ENCODE results near the gene DLK1. TPM values are rescaled to one million over a fixed set of nuclear protein-coding genes. Genes with fewer than 3 reads are reported as not detected.

DLK1 gene
- total and polyA plus RNA-seq, 2 of the 4 experiments (the other 2 are of a cell fraction) = under 0.01 to 0.07 TPM

DNA sequence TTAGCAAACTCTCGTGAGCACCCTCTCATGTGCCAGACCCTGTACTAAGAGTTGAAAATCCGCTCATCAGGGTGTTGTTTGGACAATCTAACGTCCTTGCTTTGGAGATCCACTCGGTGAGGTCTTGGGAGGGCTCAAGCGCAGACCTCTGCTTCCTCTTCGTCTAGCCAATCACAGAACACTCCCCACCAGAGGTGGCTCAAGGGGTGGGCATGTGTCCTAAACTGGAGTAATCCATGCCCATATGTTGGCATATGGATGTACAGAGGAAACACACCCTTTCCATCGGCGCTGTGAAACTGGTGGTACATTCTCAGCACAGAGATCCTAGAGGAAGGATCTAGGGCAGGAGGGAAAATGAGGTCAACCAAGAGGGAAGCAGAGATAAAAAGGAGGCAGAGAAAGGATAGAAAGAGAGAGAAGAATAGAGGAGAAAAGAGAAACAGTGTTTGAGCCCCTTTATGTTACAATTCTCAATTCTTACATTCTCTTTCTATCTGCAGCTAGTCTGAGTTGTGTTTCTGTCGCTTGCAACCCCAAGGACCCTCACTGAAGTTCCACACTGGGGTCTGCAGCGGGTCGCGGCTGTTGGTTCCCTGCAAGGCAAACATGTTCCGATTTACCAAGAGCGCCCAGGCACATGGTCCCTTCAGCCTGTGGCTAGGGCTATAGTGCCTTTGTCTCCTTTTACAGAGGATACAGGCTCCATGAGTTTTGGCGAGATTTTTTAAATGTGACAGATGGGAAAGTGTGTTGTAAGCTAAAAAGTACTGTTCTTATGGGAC, 40.5 kb downstream of the DLK1 start:
- ChIA-PET CTCF (no interaction called here), POLR2A (ENCODE audit: unreplicated experiment) (no interaction called here)
- Histone ChIP-seq H4K8ac (ENCODE audit: low read depth in 2 of 2, low read length in 2 of 2) (no peak overlapping the region), H3K56ac (ENCODE audit: extremely low read depth, insufficient read depth, low read length) (no peak overlapping the region), H2BK20ac (ENCODE audit: low read depth, low read length) (no peak overlapping the region), H3K9me1 (ENCODE audit: insufficient read depth, low read length) (peaks cover 3% of the 10 kb centered on the region; the same call in 1 of the 2 replicates), H2AK9ac (replicated peaks; ENCODE audit: low read depth, low read length, poor library complexity) (no peak overlapping the region), H3K9ac (ENCODE audit: low read depth, low read length) (no peak overlapping the region), H3K4ac (ENCODE audit: low read depth, low read length) (no peak overlapping the region), H3K23ac (ENCODE audit: low read depth, low read length) (no peak overlapping the region), H2AFZ (replicated peaks; ENCODE audit: low read length, poor library complexity) (no peak overlapping the region), H2BK15ac (ENCODE audit: low read depth, low read length) (no peak overlapping the region), H3K79me1 (ENCODE audit: low read depth in 1 of 2, low read length in 2 of 2) (no peaks in the 10 kb centered on the region), H3K18ac (ENCODE audit: low read depth, low read length) (no peak overlapping the region), H3K9me3 (ENCODE audit: control insufficient read depth, insufficient read depth, low read length) (peaks cover 10% of the 10 kb centered on the region), H4K20me1 (ENCODE audit: insufficient read depth, low read length) (no peaks in the 10 kb centered on the region), H4K91ac (ENCODE audit: insufficient read depth, low read depth, low read length) (no peak overlapping the region), H2AK5ac (ENCODE audit: low read depth, low read length) (no peak overlapping the region), H2BK5ac (ENCODE audit: low read depth, low read length, poor library complexity, severe bottlenecking) (no peak overlapping the region), H3K4me1 (ENCODE audit: control insufficient read depth, insufficient read depth, low read length) (peaks cover 6% of the 10 kb centered on the region), H3K27me3 (ENCODE audit: control insufficient read depth, insufficient read depth, low read length) (peaks cover 44% of the 10 kb centered on the region), H3K4me3 (ENCODE audit: insufficient read depth, low read depth, low read length) (no peak overlapping the region), H2BK120ac (ENCODE audit: low read depth, low read length) (no peak overlapping the region), H4K5ac (ENCODE audit: low read depth, low read length) (no peak overlapping the region), H3K4me2 (ENCODE audit: low read depth, low read length) (no peak overlapping the region), H3K36me3 (ENCODE audit: control insufficient read depth, insufficient read depth, low read length) (no peaks in the 10 kb centered on the region), H3K14ac (replicated peaks; ENCODE audit: low read depth, low read length) (no peak overlapping the region), H3K27ac (ENCODE audit: insufficient read depth, low read length) (no peak overlapping the region)
- WGBS, 2 experiments (ENCODE audit: extremely low coverage in 2 of 2, insufficient read length in 1 of 2) = 100% methylated on average over 4 of the region's 15 CpGs; no CpG with 5 or more reads in 1 of the 2 experiments
- in situ Hi-C loops (cut with MboI; ENCODE audit: low sequenced_read_pairs) = no loop called here
- ATAC-seq (ENCODE audit: low read depth) (no peak), DNase-seq (no peak)
- no TSS peak for BruUV-seq (replicated peaks)
- TF ChIP-seq, protein P1, sequence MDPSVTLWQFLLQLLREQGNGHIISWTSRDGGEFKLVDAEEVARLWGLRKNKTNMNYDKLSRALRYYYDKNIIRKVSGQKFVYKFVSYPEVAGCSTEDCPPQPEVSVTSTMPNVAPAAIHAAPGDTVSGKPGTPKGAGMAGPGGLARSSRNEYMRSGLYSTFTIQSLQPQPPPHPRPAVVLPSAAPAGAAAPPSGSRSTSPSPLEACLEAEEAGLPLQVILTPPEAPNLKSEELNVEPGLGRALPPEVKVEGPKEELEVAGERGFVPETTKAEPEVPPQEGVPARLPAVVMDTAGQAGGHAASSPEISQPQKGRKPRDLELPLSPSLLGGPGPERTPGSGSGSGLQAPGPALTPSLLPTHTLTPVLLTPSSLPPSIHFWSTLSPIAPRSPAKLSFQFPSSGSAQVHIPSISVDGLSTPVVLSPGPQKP (IDR thresholded peaks at IDR 0.05; ENCODE audit: borderline replicate concordance, low read depth, low read length) = no peak
- TF ChIP-seq MAZ (IDR thresholded peaks at IDR 0.05; ENCODE audit: borderline replicate concordance, low read depth, low read length) (no peak), RCOR1 (IDR thresholded peaks at IDR 0.05; ENCODE audit: insufficient replicate concordance, low read length) (no peak), RFX5 (IDR thresholded peaks at IDR 0.05; ENCODE audit: low read depth, low read length) (no peak)
- intact Hi-C loops (cut with micrococcal nuclease) = no loop called here
- dilution Hi-C loops (cut with HindIII; ENCODE audit: low sequenced_read_pairs, unreplicated experiment) = no loop called here
